Natural killer cell treated with Interleukin-12 subunit alpha and Interleukin-12 subunit beta and Interleukin-15 and Interleukin-18, amount 100 ng/mL, for 72 hours (primary cell): ENCODE measurements around the gene FSTL3. TPM values are rescaled to one million over a fixed set of nuclear protein-coding genes. Genes with fewer than 3 reads are reported as not detected.
"Not testable (repeated sequence)": the region's sequence is repeated elsewhere in the genome, so short reads cannot be mapped to it uniquely, and the experiment has no call there.

Experiments
- ATAC-seq, 2 donors: fragments of 150-1000 bp; cut with Tn5 transposase in 1 of 2; sonication (Bioruptor Pico), chemical (Tn5 transposase) in 1 of 2; 2 replicates each; pipeline ENCODE4 v1.10.0; 2021
- DNase-seq: peaks from one replicate; pipeline ENCODE4 v3.0.0; 2022; ENCODE audit warnings: low spot score
- H3K27ac Mint-ChIP-seq, 2 donors: 1 replicate in 1 of 2; 2 replicates in 1 of 2; pipeline ENCODE4 v1.8.0; 2022; ENCODE audit warnings: mixed read lengths in 2 of 2, mild to moderate bottlenecking in 1 of 2, moderate library complexity in 1 of 2
- H3K27me3 Mint-ChIP-seq, 2 donors: 1 replicate in 1 of 2; 2 replicates in 1 of 2; pipeline ENCODE4 v1.8.0; 2022; ENCODE audit warnings: mixed read lengths in 2 of 2
- H3K36me3 Mint-ChIP-seq: one replicate; pipeline ENCODE4 v1.8.0; 2022; ENCODE audit warnings: mixed read lengths
- H3K4me1 Mint-ChIP-seq, 2 donors: 1 replicate in 1 of 2; 2 replicates in 1 of 2; pipeline ENCODE4 v1.8.0; 2022; ENCODE audit warnings: low read depth in 2 of 2, mixed read lengths in 2 of 2, mild to moderate bottlenecking in 1 of 2
- H3K4me3 Mint-ChIP-seq: one replicate; pipeline ENCODE4 v1.8.0; 2022; ENCODE audit warnings: mixed read lengths
- H3K9me3 Mint-ChIP-seq: 2 replicates; pipeline ENCODE4 v1.8.0; 2022; ENCODE audit warnings: mixed read lengths
- total RNA-seq, 2 donors: library from RNA; stranded (reverse); gene quantifications; one replicate each; pipeline ENCODE4 v1.2.3, GENCODE V29; 2022

Gene FSTL3
- total RNA-seq, 2 donors from 2014 or later = 1.7 to 3.6 TPM

DNA sequence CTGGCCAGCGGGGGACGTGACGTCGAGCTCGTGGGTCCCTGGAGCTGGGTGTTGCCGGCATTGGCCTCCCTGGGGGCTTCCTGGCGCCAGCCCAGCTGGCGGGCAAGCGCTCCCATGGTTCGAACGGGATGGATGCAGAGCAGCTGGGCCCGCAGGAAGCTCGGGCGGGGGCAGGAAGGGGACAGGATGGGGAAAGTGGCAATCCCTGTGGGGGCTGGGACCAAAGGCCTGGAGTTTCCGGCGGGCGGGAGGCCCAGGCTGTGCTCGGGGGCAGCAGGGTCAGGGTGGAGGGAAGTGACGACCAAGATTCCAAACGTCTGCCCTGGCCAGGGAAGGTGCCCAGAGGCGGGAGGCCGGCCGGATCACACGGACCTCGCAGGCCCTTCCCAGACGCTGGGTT, 51.8 kb downstream of the FSTL3 start:
- Mint-ChIP-seq H3K4me3 (no peak overlapping the region), H3K36me3 (no peaks in the 10 kb centered on the region), H3K4me1 (peaks cover under 1 to 4% of the 10 kb centered on the region in 2 donors), H3K9me3 (no peaks in the 10 kb centered on the region), H3K27ac (no peak overlapping the region), H3K27me3 (no peaks in the 10 kb centered on the region)
- no peak for ATAC-seq
- DNase-seq = no peak

- H3K27ac Mint-ChIP-seq, H3K9me3 Mint-ChIP-seq: not testable (repeated sequence)
- peaks cover 11 to 12% of the 10 kb centered on the region in 2 donors for H3K4me1 Mint-ChIP-seq
These were observed 53.4 kb downstream of the FSTL3 start for GRCh38 chr19:729564-729963.

GRCh38 chr19:729965-730668, 53.9 kb downstream of the FSTL3 start:
- Mint-ChIP-seq H3K27ac (no peak overlapping the region), H3K4me1 (peaks cover 11 to 12% of the 10 kb centered on the region in 2 donors), H3K4me3 (no peak overlapping the region), H3K36me3 (no peaks in the 10 kb centered on the region), H3K9me3 (no peaks in the 10 kb centered on the region), H3K27me3 (no peaks in the 10 kb centered on the region)
- DNase-seq = no peak
- no peak for ATAC-seq

More at GRCh38 chr19:729564-729963, 53.4 kb downstream of the FSTL3 start:
- not testable (repeated sequence) for H3K27me3 Mint-ChIP-seq, ATAC-seq, H3K4me3 Mint-ChIP-seq, DNase-seq, H3K36me3 Mint-ChIP-seq

- ATAC-seq = no peak
- Mint-ChIP-seq H3K9me3 (no peaks in the 10 kb centered on the region), H3K27ac (no peak overlapping the region), H3K4me1 (peaks cover 11 to 12% of the 10 kb centered on the region in 2 donors), H3K4me3 (no peak overlapping the region), H3K27me3 (no peaks in the 10 kb centered on the region), H3K36me3 (no peaks in the 10 kb centered on the region)
- no peak for DNase-seq
These were observed 54.8 kb downstream of the FSTL3 start for GRCh38 chr19:731000-731399.

- peaks cover 11 to 12% of the 10 kb centered on the region in 2 donors for H3K4me1 Mint-ChIP-seq
These were observed 56.2 kb downstream of the FSTL3 start for GRCh38 chr19:732148-733069.

More at GRCh38 chr19:732148-733069, 56.2 kb downstream of the FSTL3 start:
- no peak overlapping the region for H3K4me3 Mint-ChIP-seq
- H3K9me3 Mint-ChIP-seq = no peaks in the 10 kb centered on the region
- H3K36me3 Mint-ChIP-seq = no peaks in the 10 kb centered on the region
- H3K27me3 Mint-ChIP-seq = peaks cover 0 to 2% of the 10 kb centered on the region in 2 donors
- DNase-seq (no peak), ATAC-seq (peak in 1 of 2 donors; percentile 55)
- H3K27ac Mint-ChIP-seq = no peak overlapping the region

Other genes with a start within 250 kb of the FSTL3 start
- under 1 TPM in 1 of 2 donors, not detected in 1; 0.67 TPM for gene SHC2, start 215.4 kb upstream of the FSTL3 start, total RNA-seq
- gene MADCAM1, start 179.9 kb upstream of the FSTL3 start, total RNA-seq = under 1 TPM in 1 of 2 donors, not detected in 1; 0.33 TPM
- 10 to 100 TPM; 16.3 to 17.7 TPM for gene TPGS1, start 168.9 kb upstream of the FSTL3 start, total RNA-seq
- gene CDC34, start 144.6 kb upstream of the FSTL3 start, total RNA-seq = 10 to 100 TPM; 46.5 to 73.2 TPM
- 10 to 100 TPM; 34.5 to 49.7 TPM for gene GZMM, start 132.3 kb upstream of the FSTL3 start, total RNA-seq
- gene BSG, start 103.8 kb upstream of the FSTL3 start, total RNA-seq = 100 to 1,000 TPM; 236 to 274 TPM
- under 1 TPM; 0.29 to 0.64 TPM for gene HCN2, start 86.5 kb upstream of the FSTL3 start, total RNA-seq
- 100 to 1,000 TPM in 1 of 2 donors, 10 to 100 TPM in 1; 55.0 to 104 TPM for gene POLRMT, start 42.9 kb upstream of the FSTL3 start, total RNA-seq
- not detected for gene FGF22, start 36.5 kb upstream of the FSTL3 start, total RNA-seq
- 100 to 1,000 TPM in 1 of 2 donors, 10 to 100 TPM in 1; 77.7 to 138 TPM for gene RNF126, start 13.2 kb upstream of the FSTL3 start, total RNA-seq
- 1 to 10 TPM in 1 of 2 donors, not detected in 1; 1.4 TPM for gene PRSS57, start 19.1 kb downstream of the FSTL3 start, total RNA-seq
- not detected for gene PALM, start 32.5 kb downstream of the FSTL3 start, total RNA-seq
- not detected for gene MISP, start 74.7 kb downstream of the FSTL3 start, total RNA-seq
- gene PTBP1, start 121.1 kb downstream of the FSTL3 start, total RNA-seq = 100 to 1,000 TPM; 604 to 619 TPM
- gene PLPPR3, start 145.6 kb downstream of the FSTL3 start, total RNA-seq = not detected
- gene AZU1, start 151.4 kb downstream of the FSTL3 start, total RNA-seq = under 1 TPM; 0.25 to 0.36 TPM
- gene PRTN3, start 164.6 kb downstream of the FSTL3 start, total RNA-seq = not detected
- not detected for gene ELANE, start 175.9 kb downstream of the FSTL3 start, total RNA-seq
- gene CFD, start 183.3 kb downstream of the FSTL3 start, total RNA-seq = under 1 TPM in 1 of 2 donors, not detected in 1; 0.53 TPM
- 10 to 100 TPM; 46.4 to 79.6 TPM for gene MED16, start 216.8 kb downstream of the FSTL3 start, total RNA-seq
- not detected for gene RNU6-9, start 217.1 kb downstream of the FSTL3 start, total RNA-seq
- gene R3HDM4, start 236.8 kb downstream of the FSTL3 start, total RNA-seq = 10 to 100 TPM; 48.4 to 68.3 TPM
- gene KISS1R, start 240.9 kb downstream of the FSTL3 start, total RNA-seq = 1 to 10 TPM in 1 of 2 donors, not detected in 1; 1.1 TPM
- 10 to 100 TPM; 42.8 to 46.1 TPM for gene ARID3A, start 249.6 kb downstream of the FSTL3 start, total RNA-seq